22Rv1 (cell line): ENCODE measurements around the gene SLC2A10.

Experiments used
- CTCF ChIP-seq: fragments of 450-650 bp; IDR thresholded peaks from 2 replicates; pipeline ENCODE4 v1.5.1; 2017; ENCODE audit warnings: mild to moderate bottlenecking
- ZFX ChIP-seq: fragments of 450-650 bp; IDR thresholded peaks from 2 replicates; pipeline ENCODE4 v1.6.1; 2017; ENCODE audit warnings: antibody characterized with exemption, borderline replicate concordance

GRCh38 chr20:46723039-46723438 is 13.6 kb downstream of the SLC2A10 start:
- TF ChIP-seq CTCF (no peak), ZFX (no peak)
